Brain pericyte (primary cell): ENCODE data around the gene U2AF1.
"Not testable (repeated sequence)": the region's sequence is repeated elsewhere in the genome, so short reads cannot be mapped to it uniquely, and the experiment has no call there.

Experiments used
- DNase-seq: peaks from one replicate; pipeline ENCODE4 v3.0.0-alpha.2; 2012; ENCODE audit warnings: low read depth, low spot score

The U2AF1 gene, protein sequence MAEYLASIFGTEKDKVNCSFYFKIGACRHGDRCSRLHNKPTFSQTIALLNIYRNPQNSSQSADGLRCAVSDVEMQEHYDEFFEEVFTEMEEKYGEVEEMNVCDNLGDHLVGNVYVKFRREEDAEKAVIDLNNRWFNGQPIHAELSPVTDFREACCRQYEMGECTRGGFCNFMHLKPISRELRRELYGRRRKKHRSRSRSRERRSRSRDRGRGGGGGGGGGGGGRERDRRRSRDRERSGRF

DNA sequence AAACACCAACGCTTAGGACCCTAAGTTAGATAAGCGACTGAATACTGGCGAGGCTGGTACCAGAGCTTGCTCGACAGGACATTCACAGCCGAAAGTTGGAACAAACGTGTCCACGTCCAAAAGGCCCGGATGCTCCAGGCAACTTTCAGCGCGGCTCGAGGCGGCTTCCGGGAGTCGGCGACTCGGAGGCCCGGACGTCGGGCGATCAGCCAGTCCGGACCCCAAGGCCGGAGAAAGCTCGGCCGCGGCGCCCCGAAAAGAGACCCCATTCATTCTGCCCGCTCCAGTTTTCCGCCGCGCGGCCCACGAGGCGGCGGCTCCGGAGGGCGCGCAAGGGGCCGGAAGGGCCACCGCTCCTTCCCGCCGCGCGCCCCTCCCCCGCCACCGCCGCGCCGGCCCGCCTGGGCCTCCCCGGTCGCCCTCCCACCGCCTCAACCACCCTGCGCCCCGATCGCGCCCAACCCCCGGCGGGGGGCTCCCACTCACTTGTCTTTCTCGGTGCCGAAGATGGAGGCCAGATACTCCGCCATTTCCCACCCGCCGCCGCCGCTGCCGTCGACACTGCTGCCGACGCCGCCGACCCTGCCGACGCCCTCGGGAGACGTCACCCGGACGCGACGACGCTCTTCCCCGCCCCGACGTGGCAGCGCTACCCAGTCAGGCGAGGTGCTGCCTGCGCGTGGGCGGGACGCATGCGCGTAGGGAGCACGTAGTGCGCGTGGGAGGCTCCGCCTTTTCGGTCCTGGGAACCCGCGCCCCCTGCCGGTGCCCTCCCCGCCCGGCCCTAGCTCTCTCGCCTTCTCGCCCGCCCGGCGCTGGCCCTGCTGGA lies at the start of gene U2AF1:
Gene U2AF1 (minus strand): TSS at position 606 of the 829 bp plus-strand sequence. CDS start 76 bp downstream, at position 530.
- not testable (repeated sequence) for DNase-seq

DNA sequence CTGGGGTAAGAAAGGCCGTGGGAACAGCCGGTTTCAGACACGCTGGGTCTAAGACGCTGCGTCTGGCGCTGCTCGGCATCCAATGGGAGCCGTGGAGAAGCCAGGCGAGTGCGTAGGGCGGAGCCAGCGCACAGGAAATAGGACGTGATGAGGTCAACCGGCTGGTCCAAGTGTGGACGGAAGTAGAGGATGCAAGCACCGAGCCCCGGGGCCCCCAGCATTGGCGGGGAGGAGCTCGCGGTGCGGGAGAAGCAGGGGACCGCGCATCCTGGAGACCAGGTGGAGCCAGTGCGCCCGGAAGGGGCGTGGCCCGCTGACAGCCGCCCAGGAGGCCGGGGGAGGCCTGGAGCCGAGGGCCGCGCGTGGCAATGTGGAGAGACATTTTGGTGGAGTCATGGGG lies 46.2 kb upstream of the U2AF1 start:
- not testable (repeated sequence) for DNase-seq

DNA sequence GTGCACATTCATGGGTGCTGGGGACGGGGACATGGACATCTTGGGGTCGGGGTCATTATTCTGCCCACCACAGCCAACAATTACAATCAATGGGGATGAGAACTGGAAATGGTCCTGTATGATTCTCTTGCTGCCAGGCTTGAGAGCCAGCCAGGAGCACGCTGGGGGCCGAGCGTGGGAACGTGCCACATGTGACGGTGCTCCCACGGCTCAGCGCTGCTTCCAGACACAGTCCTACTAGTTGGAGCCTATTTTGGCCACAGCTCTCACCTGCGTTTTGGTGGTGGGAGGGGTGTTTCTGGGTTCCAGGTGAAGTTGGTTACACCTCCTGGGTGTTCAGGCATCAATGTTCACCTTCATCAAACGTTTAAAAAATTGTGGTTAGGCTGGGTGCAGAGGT lies 42.0 kb upstream of the U2AF1 start:
- not testable (repeated sequence) for DNase-seq

DNA sequence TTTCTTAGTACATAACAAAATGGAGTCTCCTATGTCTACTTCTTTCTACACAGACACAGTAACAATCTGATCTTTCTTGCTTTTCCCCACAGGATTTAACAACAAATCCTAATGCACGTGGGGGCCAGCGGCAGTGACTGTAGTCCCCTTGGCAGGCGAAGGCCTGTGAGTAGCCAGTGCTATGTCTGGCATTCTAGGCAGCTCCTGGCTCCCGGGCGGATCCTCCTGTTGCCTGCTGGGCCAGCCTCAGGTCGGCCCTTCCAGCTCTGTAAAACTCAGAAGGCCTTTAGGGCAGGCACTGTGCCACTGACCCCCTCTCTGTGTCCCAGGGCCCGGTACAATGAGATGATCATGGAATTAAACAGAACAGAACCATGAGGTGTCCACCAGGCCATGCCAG lies 40.6 kb upstream of the U2AF1 start:
- not testable (repeated sequence) for DNase-seq

DNA sequence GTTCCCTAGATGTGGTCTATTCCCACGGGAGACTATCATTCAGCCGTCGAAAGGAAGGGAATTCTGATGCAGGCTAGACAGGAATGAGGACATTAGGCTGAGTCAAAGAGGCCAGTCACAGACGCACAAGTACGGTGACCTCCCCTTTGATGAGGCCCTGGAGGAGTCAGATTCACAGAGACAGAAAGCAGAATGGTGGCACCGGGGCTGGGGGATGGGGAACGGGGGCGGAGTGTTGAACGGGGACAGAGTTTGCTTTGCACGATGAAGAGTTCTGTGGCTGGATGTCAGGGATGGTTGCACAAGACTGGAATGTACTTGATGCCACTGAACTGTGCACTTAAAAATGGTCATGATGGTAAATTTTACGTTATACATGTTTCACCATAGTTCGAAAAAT lies 39.3 kb upstream of the U2AF1 start:
- DNase-seq: not testable (repeated sequence)

DNA sequence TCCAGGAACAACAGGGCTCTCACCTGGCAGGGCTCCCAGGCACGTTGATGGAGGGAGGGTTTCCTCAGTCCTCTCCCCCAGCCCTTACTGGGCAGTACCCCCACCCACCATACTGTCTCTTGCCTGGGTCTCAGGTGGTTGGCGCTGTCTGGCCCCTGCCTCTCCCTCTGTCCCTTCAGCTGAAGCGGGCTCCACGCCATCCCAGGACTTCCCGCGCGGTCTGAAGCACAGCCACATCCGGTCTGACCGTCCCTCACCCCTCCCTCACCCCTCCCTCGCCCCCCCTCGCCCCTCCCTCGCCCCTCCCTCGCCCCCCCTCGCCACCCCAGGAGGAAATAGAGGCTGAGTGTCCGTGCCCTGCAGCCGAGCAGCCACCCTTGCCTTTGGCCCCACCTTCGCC lies 34.0 kb upstream of the U2AF1 start:
- not testable (repeated sequence) for DNase-seq

GRCh38 chr21:43138944-43139343 lies 31.6 kb upstream of the U2AF1 start:
- not testable (repeated sequence) for DNase-seq

DNA sequence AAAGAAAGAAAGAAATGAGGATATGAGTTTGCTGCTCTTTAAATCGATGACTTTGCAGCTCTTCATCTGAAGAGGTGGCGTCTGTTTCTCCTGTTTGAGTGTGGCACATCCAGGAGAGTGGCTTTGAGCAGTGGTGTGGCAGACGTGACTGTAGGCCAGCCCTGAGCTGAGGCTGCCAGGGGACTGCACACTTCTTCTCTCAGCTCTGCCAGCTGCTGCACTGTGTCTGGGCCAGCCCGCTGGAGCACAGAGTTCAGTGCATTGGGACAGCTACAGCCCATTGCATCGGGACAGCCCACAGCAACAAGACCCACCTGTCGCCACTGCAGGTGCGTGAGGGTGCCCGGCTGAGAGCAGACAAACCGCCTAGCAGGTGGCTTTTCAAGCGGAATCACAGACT lies 27.1 kb upstream of the U2AF1 start:
- not testable (repeated sequence) for DNase-seq

- DNase-seq: not testable (repeated sequence)
Observed at GRCh38 chr21:43130094-43130493, 22.7 kb upstream of the U2AF1 start.

DNA sequence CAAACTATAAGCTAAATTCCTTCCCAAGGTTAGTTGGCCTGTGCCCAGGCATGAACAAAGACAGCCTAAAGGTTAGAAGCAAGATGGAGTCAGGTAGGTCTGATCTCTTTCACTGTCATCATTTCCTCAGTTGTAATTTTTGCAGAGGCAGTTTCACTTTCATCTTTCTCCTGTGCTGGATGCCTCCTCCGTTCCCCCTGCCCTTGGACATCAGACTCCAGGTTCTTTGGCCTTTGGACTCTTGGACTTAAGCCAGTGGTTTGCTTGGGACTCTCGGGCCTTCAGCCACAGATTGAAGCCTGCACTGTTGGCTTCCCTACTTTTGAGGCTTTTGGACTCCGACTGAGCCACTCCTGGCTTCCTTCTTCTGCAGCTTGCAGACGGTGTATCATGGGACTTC lies 8.6 kb upstream of the U2AF1 start:
- DNase-seq: not testable (repeated sequence)

- DNase-seq: not testable (repeated sequence)
Observed at GRCh38 chr21:43114483-43114882, 7.1 kb upstream of the U2AF1 start.

DNA sequence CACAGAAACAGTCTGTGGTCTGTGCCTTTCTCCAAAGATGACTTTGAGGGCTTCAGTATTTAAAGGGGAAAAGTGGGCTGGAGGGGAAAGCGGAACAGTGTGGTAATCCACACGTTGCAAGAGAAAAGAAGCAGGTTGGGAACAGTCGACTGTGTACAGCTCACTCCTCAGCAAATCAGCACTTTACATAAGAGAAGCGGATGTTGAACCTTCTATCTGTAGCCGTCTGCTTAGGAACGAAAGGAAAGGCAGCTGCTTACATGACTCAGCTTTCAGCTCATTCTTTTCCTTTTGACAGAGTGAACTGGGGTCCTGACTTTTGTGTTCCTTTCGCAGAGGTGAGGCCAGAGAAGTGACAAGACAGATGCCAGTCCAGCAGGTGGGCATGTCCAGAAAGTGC lies 1.6 kb upstream of the U2AF1 start:
- not testable (repeated sequence) for DNase-seq

DNA sequence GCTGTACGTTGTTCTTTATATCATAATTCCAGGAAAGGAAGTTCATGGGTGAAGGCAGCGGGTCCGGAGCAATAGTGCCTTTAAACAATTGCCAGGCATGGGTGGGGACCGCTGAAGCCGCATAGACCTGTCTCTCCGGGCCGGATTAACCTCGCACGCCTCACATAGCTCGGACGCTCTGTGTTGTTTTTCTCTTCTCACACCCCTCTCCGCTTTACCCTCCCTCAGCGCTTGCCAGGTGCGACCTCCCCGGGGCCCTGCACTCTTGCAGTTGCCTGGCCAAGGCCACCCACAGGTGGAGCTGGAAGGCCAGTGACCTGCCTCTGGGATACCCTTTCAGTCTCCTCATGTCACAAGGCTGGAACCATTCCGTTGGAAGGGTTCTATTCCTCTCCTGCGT lies 807 bp upstream of the U2AF1 start:
- not testable (repeated sequence) for DNase-seq

GRCh38 chr21:43107794-43108137 lies 396 bp upstream of the U2AF1 start:
- not testable (repeated sequence) for DNase-seq

DNA sequence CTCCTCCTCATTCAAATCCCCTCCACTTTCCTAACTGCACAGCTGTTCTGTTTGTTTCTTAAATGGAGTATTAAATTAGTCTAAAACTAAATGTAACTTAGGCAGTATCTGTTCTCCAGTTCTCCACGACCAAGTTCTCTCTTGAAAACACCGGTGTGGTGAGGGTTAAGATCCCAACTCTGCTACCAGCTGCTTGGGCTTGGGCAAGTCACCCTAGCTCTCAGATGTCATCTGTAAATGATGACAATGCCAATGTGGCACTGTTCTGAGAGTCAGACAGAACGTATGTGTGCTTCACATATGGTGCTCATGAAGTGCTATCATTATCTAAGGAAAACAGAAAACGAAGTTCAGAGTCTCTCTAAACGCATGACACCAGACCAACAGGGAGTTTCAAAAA lies 2.7 kb downstream of the U2AF1 start:
- not testable (repeated sequence) for DNase-seq

- not testable (repeated sequence) for DNase-seq
Observed at GRCh38 chr21:43102281-43102680, 5.1 kb downstream of the U2AF1 start.

DNA sequence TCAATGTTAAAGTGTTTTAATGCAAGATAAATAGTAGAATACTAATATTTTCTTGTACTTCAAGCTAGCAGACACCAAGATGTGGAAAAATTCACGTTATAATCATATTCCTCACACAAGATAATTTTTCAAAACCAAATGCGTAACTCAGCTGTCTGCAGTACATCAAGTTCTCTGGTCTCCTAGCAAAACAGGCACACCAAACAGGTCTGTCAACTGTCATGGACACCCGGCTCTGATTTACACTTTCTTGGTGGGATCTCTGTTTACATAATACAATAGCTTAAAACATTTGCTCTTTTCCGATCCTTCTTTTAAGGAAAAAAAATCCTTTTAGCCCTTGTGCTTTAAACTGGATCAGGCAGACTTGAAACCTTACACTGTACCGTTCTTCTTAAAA lies 5.7 kb downstream of the U2AF1 start:
- not testable (repeated sequence) for DNase-seq

DNA sequence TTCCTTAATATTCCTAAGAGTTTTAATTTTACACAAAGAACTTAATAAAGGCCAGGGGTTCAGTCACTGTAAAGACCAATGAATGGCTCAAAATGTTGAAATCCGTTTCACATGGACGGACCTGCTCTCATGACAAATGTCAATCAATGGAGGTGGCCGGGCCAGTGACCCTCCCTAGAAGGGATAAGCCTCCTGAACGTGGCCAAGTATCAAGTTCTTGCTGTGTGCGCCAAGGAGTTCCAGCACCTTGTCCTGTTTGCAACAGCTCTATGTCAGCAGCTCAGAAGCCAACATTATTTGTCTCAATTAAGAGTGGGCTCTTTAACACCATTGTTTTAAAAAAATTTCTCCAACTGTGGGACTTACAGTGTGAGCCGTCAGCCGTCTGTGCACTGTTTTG lies 6.4 kb downstream of the U2AF1 start:
- not testable (repeated sequence) for DNase-seq

DNA sequence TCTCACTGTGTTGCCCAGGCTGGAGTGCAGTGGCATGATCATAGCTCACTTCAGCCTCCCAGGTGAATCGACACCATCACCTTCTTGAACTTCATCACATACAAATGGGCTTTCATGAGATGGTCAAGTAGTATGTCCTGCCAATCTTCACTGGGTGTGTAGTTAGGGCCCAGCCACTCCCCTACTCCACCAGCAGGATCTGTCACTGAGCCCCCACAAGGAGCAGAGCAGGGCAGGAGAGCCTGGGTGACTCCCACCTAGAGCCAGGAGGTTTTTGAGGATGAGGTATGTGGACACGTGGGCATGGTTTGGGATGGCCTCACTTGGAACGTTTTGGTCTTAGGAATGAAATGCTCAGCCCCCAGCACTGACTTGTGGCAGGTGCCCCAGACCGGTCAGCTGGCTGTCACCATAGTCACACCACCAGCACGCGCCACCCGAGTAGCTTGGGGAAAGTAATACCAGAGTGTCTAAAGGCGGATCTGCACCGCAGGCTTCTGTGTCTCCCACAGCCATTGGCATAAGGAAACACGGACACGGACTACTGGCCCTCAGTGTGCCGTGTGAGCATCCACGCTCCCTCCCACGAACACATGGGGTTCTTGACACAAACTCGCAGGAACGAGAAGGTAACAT lies 15.3 kb downstream of the U2AF1 start:
- DNase-seq: not testable (repeated sequence)

DNA sequence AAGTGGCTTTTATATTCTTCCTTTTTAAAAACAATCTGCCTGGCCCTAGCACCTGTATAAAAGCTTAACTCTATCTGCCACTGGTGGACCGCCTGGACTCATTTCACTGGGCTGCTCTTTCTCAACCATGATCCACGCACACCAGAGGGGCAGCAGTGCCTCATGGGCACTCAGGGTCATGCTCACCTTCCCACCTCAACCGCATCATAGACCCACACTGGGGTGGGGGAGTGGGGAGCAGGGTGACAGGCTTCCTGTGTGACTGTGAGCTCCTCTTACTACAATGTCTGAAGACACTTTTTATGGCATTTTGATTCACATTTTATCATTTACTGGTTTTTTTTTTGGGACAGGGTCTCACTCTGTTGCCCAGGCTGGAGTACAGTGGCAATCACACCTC lies 16.4 kb downstream of the U2AF1 start:
- not testable (repeated sequence) for DNase-seq

- DNase-seq: not testable (repeated sequence)
Observed at GRCh38 chr21:43089463-43089862, 17.9 kb downstream of the U2AF1 start.

DNA sequence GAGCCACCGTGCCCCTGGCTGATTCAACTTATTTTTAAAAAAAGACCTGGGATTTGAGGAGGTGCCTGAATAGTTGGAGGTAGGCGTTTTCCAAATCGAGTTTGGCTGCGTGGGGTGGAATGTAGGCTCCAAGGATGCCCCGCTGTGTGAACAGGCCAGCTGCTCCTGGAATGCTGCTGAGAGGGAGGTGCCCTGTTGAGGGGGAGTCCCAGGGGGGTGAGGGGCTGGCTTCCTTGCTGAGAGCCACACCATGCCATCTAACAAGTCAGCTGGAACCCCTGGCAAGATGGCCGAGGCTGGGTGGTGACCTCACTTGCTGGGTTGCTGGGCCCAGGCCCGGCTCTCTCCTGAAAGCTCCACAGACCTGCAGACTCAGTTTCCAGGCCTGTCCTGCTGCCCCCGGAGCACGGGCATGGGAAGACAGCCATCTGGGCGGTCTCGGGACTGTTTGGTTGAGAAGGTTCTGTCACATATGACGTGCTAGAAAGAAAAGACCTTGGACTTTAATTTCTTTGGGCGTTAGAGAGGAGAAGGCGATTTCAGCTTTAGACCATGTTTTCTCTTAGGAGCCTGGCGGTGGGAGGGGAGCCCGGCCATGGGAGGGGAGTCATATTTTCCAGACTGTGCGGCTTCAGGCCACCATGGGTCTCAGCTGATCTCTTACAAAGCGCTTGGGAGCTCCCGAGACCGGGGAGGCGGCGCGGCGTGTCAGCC lies 24.6 kb downstream of the U2AF1 start:
- DNase-seq: not testable (repeated sequence)
